Measurements from ENCODE around the gene ATG101. TPM values are rescaled to one million over a fixed set of nuclear protein-coding genes. Genes with fewer than 3 reads are reported as not detected.
"Not testable (repeated sequence)": the region's sequence is repeated elsewhere in the genome, so short reads cannot be mapped to it uniquely, and the experiment has no call there.

ATG101 gene
- total RNA-seq, 2 donors from 2014 or later, result 43.0 to 46.6 TPM

DNA sequence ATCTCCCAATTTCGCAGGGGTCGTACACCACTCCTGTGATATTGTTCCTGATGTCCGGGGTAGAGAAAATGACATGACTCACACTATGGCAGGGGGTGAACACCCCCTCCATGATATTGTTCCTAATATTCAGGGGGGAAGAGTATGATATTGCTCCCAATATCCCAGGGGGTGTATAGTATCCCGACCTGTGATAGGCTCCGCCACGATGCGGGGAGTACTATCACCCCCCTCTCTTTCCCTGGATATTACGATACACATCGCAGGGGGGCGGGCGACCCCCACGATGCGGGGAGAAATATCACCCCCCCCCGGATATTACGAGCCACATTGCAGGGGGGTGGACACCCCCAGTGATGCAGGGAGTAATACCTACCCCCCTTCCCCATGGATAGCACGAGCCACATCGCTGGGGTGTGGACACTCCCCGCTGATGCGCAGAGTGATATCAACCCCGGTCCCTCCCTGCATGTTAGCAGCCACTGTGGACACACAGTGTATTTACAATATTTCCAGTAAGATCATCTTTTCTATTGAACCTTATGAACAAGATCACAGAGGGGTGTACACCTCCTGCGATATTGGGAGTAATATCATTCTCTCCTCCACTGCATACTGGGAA is 27.4 kb downstream of the ATG101 start:
- Histone ChIP-seq H3K4me3 (no peak overlapping the region), H3K27ac (no peak overlapping the region), H3K4me1 (ENCODE audit: control insufficient read depth in 1 of 2, low read depth in 2 of 2) (no peaks in the 10 kb centered on the region), H3K36me3 (no peaks in the 10 kb centered on the region), H3K27me3 (replicated peaks; ENCODE audit: insufficient read depth) (no peaks in the 10 kb centered on the region), H3K9me3 (no peaks in the 10 kb centered on the region)
- TF ChIP-seq, protein P1, sequence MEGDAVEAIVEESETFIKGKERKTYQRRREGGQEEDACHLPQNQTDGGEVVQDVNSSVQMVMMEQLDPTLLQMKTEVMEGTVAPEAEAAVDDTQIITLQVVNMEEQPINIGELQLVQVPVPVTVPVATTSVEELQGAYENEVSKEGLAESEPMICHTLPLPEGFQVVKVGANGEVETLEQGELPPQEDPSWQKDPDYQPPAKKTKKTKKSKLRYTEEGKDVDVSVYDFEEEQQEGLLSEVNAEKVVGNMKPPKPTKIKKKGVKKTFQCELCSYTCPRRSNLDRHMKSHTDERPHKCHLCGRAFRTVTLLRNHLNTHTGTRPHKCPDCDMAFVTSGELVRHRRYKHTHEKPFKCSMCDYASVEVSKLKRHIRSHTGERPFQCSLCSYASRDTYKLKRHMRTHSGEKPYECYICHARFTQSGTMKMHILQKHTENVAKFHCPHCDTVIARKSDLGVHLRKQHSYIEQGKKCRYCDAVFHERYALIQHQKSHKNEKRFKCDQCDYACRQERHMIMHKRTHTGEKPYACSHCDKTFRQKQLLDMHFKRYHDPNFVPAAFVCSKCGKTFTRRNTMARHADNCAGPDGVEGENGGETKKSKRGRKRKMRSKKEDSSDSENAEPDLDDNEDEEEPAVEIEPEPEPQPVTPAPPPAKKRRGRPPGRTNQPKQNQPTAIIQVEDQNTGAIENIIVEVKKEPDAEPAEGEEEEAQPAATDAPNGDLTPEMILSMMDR (IDR thresholded peaks at IDR 0.05), result no peak
- DNase-seq (ENCODE audit: low spot score) (no peak), ATAC-seq (ENCODE audit: insufficient number of reproducible peaks, low FRiP score, low read depth) (no peak)

DNA sequence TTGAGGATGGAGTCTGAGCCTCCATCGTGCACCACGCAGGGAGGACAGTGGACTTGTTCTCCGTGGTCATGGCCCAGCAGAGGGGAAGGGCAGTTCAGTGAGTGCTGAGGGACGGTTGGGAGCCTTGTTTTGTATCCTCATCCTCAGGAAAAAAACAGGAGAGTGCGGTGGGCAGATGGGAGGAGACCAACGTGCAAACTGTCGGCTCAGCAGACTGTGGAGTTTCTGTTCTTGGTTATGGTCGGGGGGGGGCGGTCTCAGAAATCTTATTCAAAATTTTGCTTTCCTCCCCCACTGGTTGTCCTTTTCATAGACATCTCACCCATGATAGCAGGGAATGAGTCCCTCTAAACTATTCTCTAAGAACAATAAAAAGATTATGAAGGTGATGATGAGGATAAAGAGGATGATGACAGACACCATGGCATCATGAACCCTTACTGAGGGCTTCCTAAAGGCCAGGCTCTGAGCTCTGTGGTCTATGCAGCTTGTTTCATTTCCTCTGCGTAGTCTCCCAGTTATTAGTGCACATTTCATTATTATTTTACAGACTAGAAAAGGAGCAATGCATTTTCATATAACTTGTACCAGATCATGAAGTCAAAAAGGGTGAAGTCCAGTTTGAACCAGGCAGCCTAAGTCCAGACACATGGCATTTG is 34.8 kb downstream of the ATG101 start:
- H3K4me3 ChIP-seq; H3K27ac ChIP-seq; ATAC-seq (ENCODE audit: insufficient number of reproducible peaks, low FRiP score, low read depth); H3K9me3 ChIP-seq; H3K4me1 ChIP-seq (ENCODE audit: control insufficient read depth in 1 of 2, low read depth in 2 of 2); H3K27me3 ChIP-seq (replicated peaks; ENCODE audit: insufficient read depth); H3K36me3 ChIP-seq; DNase-seq (ENCODE audit: low spot score): not testable (repeated sequence)

GRCh38 chr12:52116222-52117125 is 46.7 kb downstream of the ATG101 start:
- not testable (repeated sequence) for DNase-seq (ENCODE audit: low spot score); H3K27ac ChIP-seq; H3K9me3 ChIP-seq; H3K27me3 ChIP-seq (replicated peaks; ENCODE audit: insufficient read depth); ATAC-seq (ENCODE audit: insufficient number of reproducible peaks, low FRiP score, low read depth); H3K36me3 ChIP-seq; H3K4me1 ChIP-seq (ENCODE audit: control insufficient read depth in 1 of 2, low read depth in 2 of 2); H3K4me3 ChIP-seq

DNA sequence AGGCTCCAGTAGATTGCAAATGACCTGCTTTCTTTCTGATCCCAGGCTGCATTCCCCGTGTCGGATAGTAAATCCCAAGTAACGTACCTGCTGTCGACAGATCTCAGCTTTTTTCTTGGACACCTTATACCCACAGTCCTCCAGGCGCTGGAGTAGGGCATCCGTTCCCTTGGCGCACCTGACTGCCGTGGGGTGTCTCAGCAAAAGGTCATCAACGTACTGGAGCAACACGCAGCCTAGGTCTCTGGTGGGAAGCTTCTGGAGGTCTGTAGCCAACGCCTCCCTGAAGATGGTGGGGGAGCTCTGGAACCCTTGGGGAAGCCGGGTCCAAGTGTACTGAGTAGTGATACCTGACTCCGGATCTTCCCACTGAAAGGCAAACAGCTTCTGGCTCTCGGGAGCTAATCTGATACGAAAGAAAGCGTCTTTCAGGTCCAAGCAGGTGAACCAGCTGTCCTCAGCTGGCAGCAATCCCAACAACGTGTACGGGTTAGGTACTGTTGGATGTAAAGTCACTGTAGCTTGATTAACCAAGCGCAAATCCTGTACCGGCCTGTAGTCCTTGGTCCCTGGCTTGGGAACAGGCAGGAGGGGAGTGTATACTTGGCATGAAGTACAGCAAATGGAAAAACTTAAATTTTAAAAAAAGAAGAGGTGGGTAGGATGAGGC is 48.2 kb downstream of the ATG101 start:
- DNase-seq (ENCODE audit: low spot score); H3K27me3 ChIP-seq (replicated peaks; ENCODE audit: insufficient read depth): not testable (repeated sequence)

GRCh38 chr12:52119398-52120254 is 49.8 kb downstream of the ATG101 start:
- DNase-seq (ENCODE audit: low spot score), result no peak
- no peaks in the 10 kb centered on the region for H3K4me1 ChIP-seq (ENCODE audit: control insufficient read depth in 1 of 2, low read depth in 2 of 2)
- H3K27ac ChIP-seq, result no peak overlapping the region
- no peaks in the 10 kb centered on the region for H3K27me3 ChIP-seq (replicated peaks; ENCODE audit: insufficient read depth)
- no peak for ATAC-seq (ENCODE audit: insufficient number of reproducible peaks, low FRiP score, low read depth)
- no peak overlapping the region for H3K4me3 ChIP-seq
- no peaks in the 10 kb centered on the region for H3K9me3 ChIP-seq
- TF ChIP-seq, protein P1 (IDR thresholded peaks at IDR 0.05), result no peak
- no peaks in the 10 kb centered on the region for H3K36me3 ChIP-seq

More for the DNA sequence above, 48.2 kb downstream of the ATG101 start:
- H3K36me3 ChIP-seq; ATAC-seq (ENCODE audit: insufficient number of reproducible peaks, low FRiP score, low read depth); H3K9me3 ChIP-seq; H3K27ac ChIP-seq; H3K4me1 ChIP-seq (ENCODE audit: control insufficient read depth in 1 of 2, low read depth in 2 of 2); H3K4me3 ChIP-seq: not testable (repeated sequence)

Data from thoracic aorta (tissue), 2 donors.